Heart left ventricle (tissue), 16 donors: ENCODE data around the gene SCLT1. TPM values are rescaled to one million over a fixed set of nuclear protein-coding genes. Genes with fewer than 3 reads are reported as not detected.
"Not testable (repeated sequence)": the region's sequence is repeated elsewhere in the genome, so short reads cannot be mapped to it uniquely, and the experiment has no call there.

ENCODE experiments used
- ATAC-seq, 4 donors: fragments of 200-7000 bp; cut with Tn5 transposase; one replicate each; pipeline ENCODE4 v1.9.1; 2020 to 2022; ENCODE audit warnings: moderate library complexity in 4 of 4, mild to moderate bottlenecking in 3 of 4, moderate number of reproducible peaks in 1 of 4
- DNase-seq, 5 donors: peaks; one replicate each; pipeline ENCODE4 v3.0.0-alpha.2; 2020
- H3K27ac ChIP-seq, 12 donors: fragments of 200-600 bp; sonication (generic) in 4 of 12; one replicate each; pipeline versions ENCODE4 v1.5.0 to v1.8.0; 2016 to 2022; ENCODE audit warnings: mild to moderate bottlenecking in 2 of 12
- H3K27me3 ChIP-seq, 9 donors: fragments of 200-600 bp; sonication (generic) in 2 of 9; one replicate each; pipeline versions ENCODE4 v1.5.1 to v1.8.0; 2016 to 2022; ENCODE audit warnings: mild to moderate bottlenecking in 3 of 9
- H3K36me3 ChIP-seq, 9 donors: fragments of 200-600 bp; sonication (generic) in 2 of 9; one replicate each; pipeline versions ENCODE4 v1.5.0 to v1.8.0; 2018 to 2022; ENCODE audit warnings: mild to moderate bottlenecking in 2 of 9
- H3K4me1 ChIP-seq, 12 donors: fragments of 200-600 bp; sonication (generic) in 4 of 12; one replicate each; pipeline versions ENCODE4 v1.5.0 to v1.8.0; 2016 to 2022; ENCODE audit warnings: mild to moderate bottlenecking in 3 of 12
- H3K4me3 ChIP-seq, 12 donors: fragments of 200-600 bp; sonication (generic) in 4 of 12; one replicate each; pipeline versions ENCODE4 v1.5.0 to v1.8.0; 2017 to 2022; ENCODE audit warnings: mild to moderate bottlenecking in 9 of 12, moderate library complexity in 4 of 12
- H3K9me3 ChIP-seq, 12 donors: fragments of 200-600 bp; sonication (generic) in 4 of 12; one replicate each; pipeline versions ENCODE4 v1.5.0 to v1.8.0; 2016 to 2022; ENCODE audit warnings: mild to moderate bottlenecking in 1 of 12
- POLR2A ChIP-seq, 2 donors: fragments of 450-650 bp; IDR thresholded peaks; one replicate each; pipeline ENCODE4 v1.6.1; 2017; ENCODE audit warnings: antibody characterized with exemption in 2 of 2, mild to moderate bottlenecking in 2 of 2, moderate library complexity in 2 of 2
- WGBS, 4 donors: extraction: QIAGEN DNeasy Blood & Tissue Kit in 2 of 4; methylation state at CpG; one replicate each; pipeline versions ENCODE4 v1.1.5 to v1.1.7; 2013 to 2018; 5-methylcytosine and 5-hydroxymethylcytosine counted together
- intact Hi-C, 10 donors: fragments of 100-400 bp; cut with DNase I; formaldehyde crosslinking; loops; one replicate each; pipeline versions ENCODE4 v1.11.1 to v1.14.2; 2022
- polyA plus RNA-seq, 2 donors: library from polyadenylated mRNA; stranded (reverse); fragments of 200-250 nt; gene quantifications; one replicate each; pipeline ENCODE4 v1.2.3, GENCODE V29; 2013
- total RNA-seq, 9 donors: library from RNA; depleted of rRNA in 2 of 9; stranded (reverse); fragments of >200 nt in 2 of 9; fragmentation: NEBNext Ultra II Directional in 3 of 9; extraction: Animal tissue kit (Norgen Biotek cat#: 25700) in 3 of 9; gene quantifications; one replicate each; pipeline versions ENCODE4 v1.1.0 to v1.2.4, GENCODE V29; 2016 to 2023
- TF ChIP-seq, protein P1 (sequence below), 12 donors: fragments of 200-600 bp; sonication (generic) in 4 of 12; IDR thresholded peaks; one replicate each; pipeline versions ENCODE4 v1.5.0 to v1.8.0; 2018 to 2022; ENCODE audit warnings: antibody characterized with exemption in 12 of 12, mild to moderate bottlenecking in 5 of 12
- donor health status: ischemic (EF 13 %, LVEDD 7.1; RV severe dilation, severe dysfunction).
- donor health status: healthy with polysubstance abuse.
- donor health status: DM: no; HTN: yes; CAD: no.
- donor health status: DM: no; HTN: no; CAD: no.
- donor health status: ischemic (EF 25% LVEDD 6.9; RV normal size, moderate dysfunction).
- donor health status: ischemic (EF 25% LVEDD 5.7; RV mildly dilated, moderate dysfunction).
- donor health status: healthy.
- donor health status: DM: yes; HTN: yes; CAD: no.
- donor health status: ischemic (EF 35%, LVEDD 5.7; RV mildly dilated, moderate dysfunction).
- donor health status: nonischemic (EF 11% LVEDD 7.7; RV severe dilation, severe dysfunction).
- donor health status: DM: yes; HTN: yes; CAD: no.
- donor health status: PGD.
- donor health status: ischemic (EF 29% LVEDD 5.4; RV normal size, mild dysfunction).
- donor health status: nonischemic (EF 23%, LVEDD 6.1; RV moderate dilation, normal function).

Gene SCLT1
- total and polyA plus RNA-seq, 11 donors, result 3.4 to 13.7 (median 10.1) TPM

DNA sequence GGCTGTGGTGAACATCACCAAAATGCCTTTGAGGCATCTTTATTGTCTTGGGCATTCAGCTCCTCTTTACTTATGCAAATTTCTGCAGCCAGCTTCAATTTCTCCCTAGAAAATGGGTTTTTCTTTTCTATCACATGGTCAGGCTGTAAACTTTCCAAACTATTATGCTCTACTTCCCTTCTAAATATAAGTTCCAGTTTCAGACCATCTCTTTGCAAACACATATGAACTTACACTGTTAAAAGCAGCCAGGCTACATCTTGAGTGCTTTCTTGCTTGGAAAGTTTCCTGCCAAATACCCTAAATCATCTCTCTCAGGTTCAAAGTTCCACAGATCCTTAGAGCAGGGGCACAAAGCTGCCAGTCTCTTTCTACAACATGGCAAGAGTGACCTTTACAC lies 13.2 kb downstream of the SCLT1 start:
- no peak overlapping the region for H3K27ac ChIP-seq
- no peaks in the 10 kb centered on the region for H3K27me3 ChIP-seq
- DNase-seq (no peak), ATAC-seq (no peak)
- TF ChIP-seq, protein P1, sequence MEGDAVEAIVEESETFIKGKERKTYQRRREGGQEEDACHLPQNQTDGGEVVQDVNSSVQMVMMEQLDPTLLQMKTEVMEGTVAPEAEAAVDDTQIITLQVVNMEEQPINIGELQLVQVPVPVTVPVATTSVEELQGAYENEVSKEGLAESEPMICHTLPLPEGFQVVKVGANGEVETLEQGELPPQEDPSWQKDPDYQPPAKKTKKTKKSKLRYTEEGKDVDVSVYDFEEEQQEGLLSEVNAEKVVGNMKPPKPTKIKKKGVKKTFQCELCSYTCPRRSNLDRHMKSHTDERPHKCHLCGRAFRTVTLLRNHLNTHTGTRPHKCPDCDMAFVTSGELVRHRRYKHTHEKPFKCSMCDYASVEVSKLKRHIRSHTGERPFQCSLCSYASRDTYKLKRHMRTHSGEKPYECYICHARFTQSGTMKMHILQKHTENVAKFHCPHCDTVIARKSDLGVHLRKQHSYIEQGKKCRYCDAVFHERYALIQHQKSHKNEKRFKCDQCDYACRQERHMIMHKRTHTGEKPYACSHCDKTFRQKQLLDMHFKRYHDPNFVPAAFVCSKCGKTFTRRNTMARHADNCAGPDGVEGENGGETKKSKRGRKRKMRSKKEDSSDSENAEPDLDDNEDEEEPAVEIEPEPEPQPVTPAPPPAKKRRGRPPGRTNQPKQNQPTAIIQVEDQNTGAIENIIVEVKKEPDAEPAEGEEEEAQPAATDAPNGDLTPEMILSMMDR (IDR thresholded peaks at IDR 0.05), result no peak
- TF ChIP-seq POLR2A (IDR thresholded peaks at IDR 0.05), result no peak
- H3K36me3 ChIP-seq, result peaks cover 0 to 26% (median 17%) of the 10 kb centered on the region in 9 donors
- peaks cover 0 to 19% (median 3%) of the 10 kb centered on the region in 12 donors for H3K9me3 ChIP-seq
- intact Hi-C loops, result no loop called here
- peaks cover 0 to 5% (median 0%) of the 10 kb centered on the region in 12 donors for H3K4me1 ChIP-seq
- no peak overlapping the region for H3K4me3 ChIP-seq

DNA sequence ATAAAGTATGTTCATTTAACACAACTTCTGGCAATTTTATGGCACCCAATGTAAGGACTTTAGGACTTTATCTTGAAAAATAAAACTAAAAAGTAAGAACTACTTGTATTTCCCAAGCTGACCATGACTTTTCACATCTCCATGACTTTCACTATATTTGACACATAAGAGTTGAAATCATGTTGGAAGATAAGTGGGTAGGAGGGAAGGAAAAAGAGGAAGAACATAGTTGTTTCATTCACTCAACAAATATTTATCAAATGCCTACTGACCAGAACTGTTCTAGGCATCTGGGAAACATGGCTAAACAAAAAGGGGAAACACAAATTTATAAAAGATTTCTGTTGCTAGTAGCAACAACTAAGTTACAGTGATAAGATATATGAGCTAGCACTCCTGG lies 16.0 kb downstream of the SCLT1 start:
- peaks cover 0 to 34% (median 17%) of the 10 kb centered on the region in 9 donors for H3K36me3 ChIP-seq
- TF ChIP-seq, protein P1 (IDR thresholded peaks at IDR 0.05), result no peak
- TF ChIP-seq POLR2A (IDR thresholded peaks at IDR 0.05), result no peak
- H3K27ac ChIP-seq, result no peak overlapping the region
- peaks cover 0 to 19% (median 0%) of the 10 kb centered on the region in 12 donors for H3K9me3 ChIP-seq
- H3K4me3 ChIP-seq, result no peak overlapping the region
- intact Hi-C loops, result no loop called here
- H3K27me3 ChIP-seq, result no peaks in the 10 kb centered on the region
- DNase-seq, result no peak
- no peak for ATAC-seq
- H3K4me1 ChIP-seq, result peaks cover 0 to 5% (median 0%) of the 10 kb centered on the region in 12 donors

DNA sequence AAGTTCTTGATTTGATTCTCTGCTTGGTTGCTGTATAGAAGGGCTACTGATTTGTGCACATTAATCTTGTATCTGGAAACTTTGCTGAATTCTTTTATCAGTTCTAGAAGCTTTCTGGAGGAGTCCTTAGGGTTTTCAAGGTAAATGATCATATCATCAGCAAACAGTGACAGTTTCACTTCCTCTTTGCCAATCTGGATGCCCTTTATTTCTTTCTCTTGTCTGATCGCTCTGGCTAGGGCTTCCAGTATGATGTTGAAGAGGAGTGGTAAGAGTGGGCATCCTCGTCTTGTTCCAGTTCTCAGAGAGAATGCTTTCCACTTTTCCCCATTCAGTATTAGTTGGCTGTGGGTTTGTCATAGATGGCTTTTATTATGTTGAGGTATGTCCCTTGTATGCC lies 23.8 kb downstream of the SCLT1 start:
- DNase-seq, ATAC-seq, H3K27ac ChIP-seq, intact Hi-C loops, H3K27me3 ChIP-seq, H3K4me1 ChIP-seq, H3K4me3 ChIP-seq: not testable (repeated sequence)
- peaks cover 0 to 12% (median 0%) of the 10 kb centered on the region in 9 donors for H3K36me3 ChIP-seq
- peaks cover 0 to 39% (median under 1%) of the 10 kb centered on the region in 12 donors for H3K9me3 ChIP-seq
- 94 to 99% (median 97%) methylated on average over 2 of the region's 2 CpGs for WGBS, 4 donors

DNA sequence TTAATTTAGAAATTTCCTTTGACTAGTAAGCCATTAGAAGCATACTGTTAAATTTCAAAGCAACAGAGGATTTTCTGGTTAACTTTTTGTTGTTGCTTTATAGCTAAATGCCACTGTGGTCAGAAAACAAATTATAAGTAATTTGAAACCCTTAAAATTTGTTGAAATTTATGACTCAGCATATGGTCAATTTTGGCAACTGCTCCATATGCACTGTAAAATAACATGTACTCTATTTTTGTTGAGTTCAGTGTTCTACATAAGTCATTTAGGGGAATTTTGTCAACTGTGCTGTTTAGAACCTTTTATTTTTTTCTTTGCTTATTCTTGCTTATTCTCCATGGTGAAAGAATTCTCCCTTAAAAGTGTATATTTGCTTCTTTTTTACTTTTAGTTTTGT lies 28.6 kb downstream of the SCLT1 start:
- ATAC-seq (no peak), DNase-seq (no peak)
- Histone ChIP-seq H3K4me1 (no peaks in the 10 kb centered on the region), H3K27me3 (no peaks in the 10 kb centered on the region), H3K36me3 (peaks cover 0 to 22% (median 0%) of the 10 kb centered on the region in 9 donors), H3K4me3 (no peak overlapping the region), H3K9me3 (peaks cover 0 to 79% (median 36%) of the 10 kb centered on the region in 12 donors), H3K27ac (no peak overlapping the region)
- TF ChIP-seq POLR2A (IDR thresholded peaks at IDR 0.05), result no peak
- TF ChIP-seq, protein P1 (IDR thresholded peaks at IDR 0.05), result no peak
- intact Hi-C loops, result no loop called here

DNA sequence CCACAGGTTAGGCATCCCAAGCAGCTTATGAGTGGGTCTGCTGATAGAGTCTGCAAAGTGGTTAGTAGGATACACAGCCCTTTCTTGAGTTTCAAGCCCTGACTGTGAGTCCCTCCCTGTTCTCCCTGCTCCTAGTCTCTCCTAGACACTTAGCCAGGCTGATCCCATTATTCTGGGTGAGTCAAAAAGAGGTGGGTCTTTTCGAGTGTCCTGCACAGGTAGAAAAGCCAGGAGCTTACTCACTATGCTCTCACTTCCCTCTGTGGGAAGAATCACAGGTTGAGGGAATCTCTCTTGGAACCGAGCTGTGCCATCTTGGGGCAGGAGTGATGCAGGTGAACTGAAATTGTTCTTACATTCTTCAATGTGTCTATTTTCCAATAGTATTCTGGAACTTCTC lies 29.7 kb downstream of the SCLT1 start:
- Histone ChIP-seq H3K4me3 (no peak overlapping the region), H3K4me1 (no peaks in the 10 kb centered on the region), H3K27me3 (no peaks in the 10 kb centered on the region), H3K27ac (no peak overlapping the region), H3K9me3 (peaks cover 0 to 85% (median 44%) of the 10 kb centered on the region in 12 donors), H3K36me3 (peaks cover 0 to 22% (median 0%) of the 10 kb centered on the region in 9 donors)
- no peak for ATAC-seq
- intact Hi-C loops, result no loop called here
- no peak for TF ChIP-seq POLR2A (IDR thresholded peaks at IDR 0.05)
- TF ChIP-seq, protein P1 (IDR thresholded peaks at IDR 0.05), result no peak
- WGBS, 4 donors, result 96 to 100% (median 99%) methylated on average over 2 of the region's 2 CpGs
- DNase-seq, result no peak
